Spinal cord (tissue), 10 donors: ENCODE results near the gene AS3MT. TPM values are rescaled to one million over a fixed set of nuclear protein-coding genes. Genes with fewer than 3 reads are reported as not detected.
"Not testable (repeated sequence)": the region's sequence is repeated elsewhere in the genome, so short reads cannot be mapped to it uniquely, and the experiment has no call there.

Experiments
- DNase-seq, 6 donors: peaks; one replicate each; pipeline versions ENCODE4 v3.0.0 to v3.0.0-alpha.2; 2013 to 2015; ENCODE audit warnings: low spot score in 6 of 6, low read depth in 4 of 6
- H3K27ac ChIP-seq: one replicate; pipeline ENCODE4 v1.5.1; 2013; ENCODE audit warnings: low read depth, low read length, control low read depth
- H3K27me3 ChIP-seq: one replicate; pipeline ENCODE4 v1.6.1; 2013; ENCODE audit warnings: low read length; ENCODE audit not compliant: control insufficient read depth, insufficient read depth
- H3K36me3 ChIP-seq: one replicate; pipeline ENCODE4 v1.6.1; 2013; ENCODE audit warnings: low read length; ENCODE audit not compliant: control insufficient read depth, insufficient read depth
- H3K4me1 ChIP-seq: one replicate; pipeline ENCODE4 v1.6.1; 2013; ENCODE audit warnings: low read length; ENCODE audit not compliant: control insufficient read depth, insufficient read depth
- H3K4me3 ChIP-seq: one replicate; pipeline ENCODE4 v1.5.1; 2013; ENCODE audit warnings: low read depth, low read length, control low read depth
- H3K9me3 ChIP-seq: one replicate; pipeline ENCODE4 v1.6.1; 2013; ENCODE audit warnings: low read length; ENCODE audit not compliant: control insufficient read depth, insufficient read depth
- WGBS: methylation state at CpG from one replicate; pipeline ENCODE4 v1.1.5; 2013; ENCODE audit warnings: missing lambda C conversion rate; ENCODE audit not compliant: insufficient coverage; 5-methylcytosine and 5-hydroxymethylcytosine counted together
- long read RNA-seq, 4 donors: transcript quantifications; one replicate each; lab custom pipeline, GENCODE V29; 2026
- polyA plus RNA-seq, 2 donors: library from polyadenylated mRNA; unstranded; fragments of 120-200 nt; gene quantifications; one replicate each; pipeline ENCODE4 v1.2.1, GENCODE V29; 2013; ENCODE audit not compliant: insufficient read length in 2 of 2
- total RNA-seq, 2 donors: library from RNA; depleted of rRNA in 1 of 2; stranded (reverse); fragments of 120-200 nt in 1 of 2; fragments of >200 nt in 1 of 2; gene quantifications; one replicate each; pipeline versions ENCODE4 v1.2.3 to v1.2.4, GENCODE V29; 2013 to 2014
- donor health status: healthy.

Gene AS3MT, protein sequence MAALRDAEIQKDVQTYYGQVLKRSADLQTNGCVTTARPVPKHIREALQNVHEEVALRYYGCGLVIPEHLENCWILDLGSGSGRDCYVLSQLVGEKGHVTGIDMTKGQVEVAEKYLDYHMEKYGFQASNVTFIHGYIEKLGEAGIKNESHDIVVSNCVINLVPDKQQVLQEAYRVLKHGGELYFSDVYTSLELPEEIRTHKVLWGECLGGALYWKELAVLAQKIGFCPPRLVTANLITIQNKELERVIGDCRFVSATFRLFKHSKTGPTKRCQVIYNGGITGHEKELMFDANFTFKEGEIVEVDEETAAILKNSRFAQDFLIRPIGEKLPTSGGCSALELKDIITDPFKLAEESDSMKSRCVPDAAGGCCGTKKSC
- 10 to 100 TPM in 1 of 2 donors, 1 to 10 TPM in 1; 7.8 to 10.7 TPM for total RNA-seq
- polyA plus RNA-seq: 10 to 100 TPM; 11.1 to 11.8 TPM
- long read RNA-seq, donor 1, partial matches to known transcripts: 0 of 2 reads
- long read RNA-seq, donor 1, other reads (novel, unspliced or antisense): 0 of 2 reads
- long read RNA-seq, donor 2: 0 reads
- long read RNA-seq, donor 3: 0 reads
- long read RNA-seq, donor 4, partial matches to known transcripts: 0 of 2 reads
- long read RNA-seq, donor 4, other reads (novel, unspliced or antisense): 0 of 2 reads

DNA sequence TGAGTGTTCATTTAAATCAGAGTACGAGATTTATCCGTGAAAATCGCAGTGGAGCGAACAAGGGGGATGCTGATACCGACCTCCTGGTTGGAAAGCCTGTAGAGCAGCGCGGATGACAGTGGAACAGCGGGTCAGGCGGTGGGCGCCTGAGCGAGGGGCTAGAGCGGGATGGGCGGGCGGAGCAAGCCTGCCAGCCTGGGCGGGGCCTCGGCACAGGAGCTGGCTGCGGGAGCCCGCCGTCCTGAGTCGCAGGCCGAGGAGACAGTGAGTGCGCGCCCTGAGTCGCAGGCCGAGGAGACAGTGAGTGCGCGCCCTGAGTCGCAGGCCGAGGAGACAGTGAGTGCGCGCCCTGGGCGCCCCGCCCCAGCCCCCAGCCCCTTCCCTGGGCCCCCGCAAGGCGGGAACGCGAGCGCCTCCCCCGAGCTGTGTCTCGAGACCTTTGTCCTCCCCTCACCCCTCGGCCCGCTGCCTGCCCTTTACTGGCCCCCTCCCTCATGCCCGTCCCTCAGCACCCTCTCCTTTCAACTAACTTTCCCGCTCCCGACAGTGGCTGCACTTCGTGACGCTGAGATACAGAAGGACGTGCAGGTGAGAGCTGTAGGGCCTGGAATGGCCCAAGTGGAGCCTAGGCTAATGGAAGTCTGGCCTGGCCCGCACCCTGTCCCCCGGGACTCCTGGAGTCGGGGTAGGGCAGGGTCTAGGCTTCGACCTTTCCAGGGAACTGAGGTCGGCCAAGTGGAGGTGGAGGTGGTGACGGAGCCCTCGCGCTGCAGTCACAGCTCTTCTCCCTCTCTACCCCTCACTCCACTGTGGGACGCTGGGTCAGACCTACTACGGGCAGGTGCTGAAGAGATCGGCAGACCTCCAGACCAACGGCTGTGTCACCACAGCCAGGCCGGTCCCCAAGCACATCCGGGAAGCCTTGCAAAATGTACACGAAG, at the start of gene AS3MT:
AS3MT (plus strand) TSS at position 213 of the 941 bp plus-strand sequence; CDS start at position 336, 123 bp downstream.
- no peaks in the 10 kb centered on the region for H3K36me3 ChIP-seq
- H3K27me3 ChIP-seq: no peaks in the 10 kb centered on the region
- WGBS: 2% methylated on average over 50 of the region's 63 CpGs
- peak within 1 kb of the TSS; percentile 47 for H3K27ac ChIP-seq
- peak within 1 kb of the TSS; percentile 60 for H3K4me3 ChIP-seq
- DNase-seq: peak in 2 of 6 donors; percentile 83 to 87
- H3K4me1 ChIP-seq: peaks cover 9% of the 10 kb centered on the region
- no peaks in the 10 kb centered on the region for H3K9me3 ChIP-seq

DNA sequence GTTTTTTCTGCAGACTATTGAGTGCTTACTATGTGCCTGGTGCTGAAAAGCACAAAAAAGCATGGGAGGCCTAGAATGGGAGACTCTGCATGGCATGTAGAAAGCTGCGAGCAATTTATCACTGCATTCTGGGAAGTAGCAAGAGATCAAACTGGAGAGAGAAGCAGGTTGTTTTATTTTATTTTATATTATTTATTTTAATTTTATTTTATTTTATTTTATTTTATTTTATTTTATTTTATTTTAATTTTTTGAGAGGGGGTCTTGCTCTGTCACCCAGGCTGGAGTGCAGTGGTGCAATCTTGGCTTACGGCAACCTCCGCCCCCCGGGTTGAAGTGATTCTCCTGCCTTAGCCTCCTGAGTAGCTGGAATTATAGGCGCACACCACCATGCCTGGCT, 49.3 kb upstream of the AS3MT start:
- H3K4me1 ChIP-seq: peaks cover 12% of the 10 kb centered on the region
- not testable (repeated sequence) for DNase-seq, H3K9me3 ChIP-seq, H3K27me3 ChIP-seq, H3K27ac ChIP-seq, H3K4me3 ChIP-seq
- H3K36me3 ChIP-seq: peaks cover 13% of the 10 kb centered on the region
- 100% methylated on average over 3 of the region's 5 CpGs for WGBS

DNA sequence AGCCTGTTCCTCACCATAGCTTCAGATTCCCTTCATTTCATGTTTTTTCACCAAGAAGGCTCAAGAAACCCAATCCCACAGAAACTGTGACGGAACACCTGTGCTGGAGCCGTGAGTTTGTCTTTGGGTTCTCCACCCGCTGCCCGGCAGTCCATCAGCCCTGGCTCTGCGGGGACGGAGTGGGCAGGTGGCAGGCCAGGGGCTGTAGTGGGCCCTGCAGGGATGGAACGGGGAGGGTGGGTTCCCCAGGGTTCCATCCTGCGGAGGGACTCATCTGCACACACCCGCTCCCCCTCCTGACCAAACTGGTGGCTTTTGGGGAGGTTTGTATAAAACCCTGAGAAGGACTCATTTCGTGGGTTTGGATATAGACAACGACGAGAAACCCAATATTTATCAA, 47.0 kb upstream of the AS3MT start:
- Histone ChIP-seq H3K27me3 (no peaks in the 10 kb centered on the region), H3K9me3 (no peaks in the 10 kb centered on the region), H3K27ac (no peak overlapping the region), H3K4me3 (no peak overlapping the region), H3K4me1 (peaks cover 3% of the 10 kb centered on the region), H3K36me3 (peaks cover 3% of the 10 kb centered on the region)
- DNase-seq: no peak
- WGBS: 97% methylated on average over 8 of the region's 12 CpGs

DNA sequence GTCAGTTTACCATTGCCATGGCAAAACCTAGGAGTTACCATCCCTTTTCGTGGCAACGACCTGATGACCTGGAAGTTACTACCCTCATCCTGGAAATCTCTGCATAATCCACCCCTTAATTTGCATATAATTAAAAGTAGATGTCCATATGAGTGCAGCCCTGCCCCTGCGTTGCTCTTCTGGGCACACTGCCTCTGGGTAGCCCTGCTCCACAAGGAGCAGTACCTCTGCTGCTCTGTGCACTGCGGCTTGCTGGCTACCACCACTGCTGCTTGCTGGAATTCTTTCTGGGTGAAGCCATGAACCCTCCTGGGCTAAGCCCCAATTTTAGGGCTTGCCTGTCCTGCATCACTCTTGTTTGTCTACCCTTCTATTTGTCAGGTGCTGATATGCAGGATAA, 44.6 kb upstream of the AS3MT start:
- peaks cover 3% of the 10 kb centered on the region for H3K36me3 ChIP-seq
- H3K27ac ChIP-seq: no peak overlapping the region
- 96% methylated on average over 4 of the region's 4 CpGs for WGBS
- no peaks in the 10 kb centered on the region for H3K27me3 ChIP-seq
- DNase-seq: no peak
- H3K4me3 ChIP-seq: no peak overlapping the region
- no peaks in the 10 kb centered on the region for H3K4me1 ChIP-seq
- H3K9me3 ChIP-seq: no peaks in the 10 kb centered on the region

DNA sequence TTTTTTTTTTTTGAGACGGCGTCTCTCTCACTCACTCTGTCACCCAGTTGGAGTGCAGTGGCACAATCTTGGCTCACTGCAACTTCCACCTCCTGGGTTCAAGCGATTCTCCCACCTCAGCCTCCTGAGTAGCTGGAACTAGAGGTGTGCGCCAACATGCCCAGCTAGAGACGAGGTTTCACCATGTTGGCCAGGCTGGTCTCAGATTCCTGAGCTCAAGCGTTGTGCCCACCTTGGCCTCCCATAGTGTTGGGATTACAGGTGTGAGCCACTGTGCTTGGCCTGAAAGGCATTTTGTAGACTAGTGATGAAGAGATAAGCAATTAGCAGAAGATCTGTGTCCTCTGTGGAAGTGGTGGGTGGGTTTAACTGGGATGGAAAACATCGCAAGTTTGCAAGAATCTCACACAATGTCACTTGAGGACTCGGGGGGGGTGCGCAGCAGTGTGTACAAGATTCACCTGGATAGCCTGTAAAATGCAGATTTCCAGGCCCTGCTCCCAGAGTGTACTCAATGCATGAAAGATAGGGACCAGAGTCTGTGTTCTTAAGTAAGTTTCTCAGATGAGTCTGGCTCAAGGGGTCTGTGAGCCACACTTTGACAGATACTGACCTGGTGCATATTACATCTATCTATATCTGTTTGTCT, 43.0 kb upstream of the AS3MT start:
- DNase-seq: no peak
- H3K4me1 ChIP-seq: no peaks in the 10 kb centered on the region
- no peaks in the 10 kb centered on the region for H3K9me3 ChIP-seq
- H3K36me3 ChIP-seq: peaks cover 3% of the 10 kb centered on the region
- WGBS: 93% methylated on average over 8 of the region's 9 CpGs
- H3K27me3 ChIP-seq: no peaks in the 10 kb centered on the region
- no peak overlapping the region for H3K4me3 ChIP-seq
- no peak overlapping the region for H3K27ac ChIP-seq

DNA sequence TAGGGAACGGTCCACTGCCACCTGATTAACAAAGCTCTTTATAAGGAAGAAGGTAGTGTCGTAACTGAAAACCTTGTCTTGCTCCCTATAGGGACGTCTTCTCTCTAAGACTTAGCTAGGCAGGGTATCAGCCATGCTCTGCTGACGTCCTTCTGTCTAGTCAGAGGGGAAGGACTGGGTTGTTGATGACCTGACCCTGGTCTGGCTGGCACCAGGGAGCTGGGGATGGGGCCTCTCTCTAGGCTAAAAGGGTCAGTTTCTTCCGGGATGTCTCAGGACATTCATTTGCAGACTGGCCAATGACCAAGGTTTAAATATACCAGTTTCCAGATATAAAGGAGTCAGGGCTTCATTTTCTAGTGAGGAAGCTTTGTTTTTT, 41.7 kb upstream of the AS3MT start:
- Histone ChIP-seq H3K9me3 (no peaks in the 10 kb centered on the region), H3K4me1 (no peaks in the 10 kb centered on the region), H3K36me3 (no peaks in the 10 kb centered on the region), H3K27me3 (no peaks in the 10 kb centered on the region), H3K4me3 (no peak overlapping the region), H3K27ac (no peak overlapping the region)
- no peak for DNase-seq
- WGBS: 29% methylated on average over 1 of the region's 5 CpGs

DNA sequence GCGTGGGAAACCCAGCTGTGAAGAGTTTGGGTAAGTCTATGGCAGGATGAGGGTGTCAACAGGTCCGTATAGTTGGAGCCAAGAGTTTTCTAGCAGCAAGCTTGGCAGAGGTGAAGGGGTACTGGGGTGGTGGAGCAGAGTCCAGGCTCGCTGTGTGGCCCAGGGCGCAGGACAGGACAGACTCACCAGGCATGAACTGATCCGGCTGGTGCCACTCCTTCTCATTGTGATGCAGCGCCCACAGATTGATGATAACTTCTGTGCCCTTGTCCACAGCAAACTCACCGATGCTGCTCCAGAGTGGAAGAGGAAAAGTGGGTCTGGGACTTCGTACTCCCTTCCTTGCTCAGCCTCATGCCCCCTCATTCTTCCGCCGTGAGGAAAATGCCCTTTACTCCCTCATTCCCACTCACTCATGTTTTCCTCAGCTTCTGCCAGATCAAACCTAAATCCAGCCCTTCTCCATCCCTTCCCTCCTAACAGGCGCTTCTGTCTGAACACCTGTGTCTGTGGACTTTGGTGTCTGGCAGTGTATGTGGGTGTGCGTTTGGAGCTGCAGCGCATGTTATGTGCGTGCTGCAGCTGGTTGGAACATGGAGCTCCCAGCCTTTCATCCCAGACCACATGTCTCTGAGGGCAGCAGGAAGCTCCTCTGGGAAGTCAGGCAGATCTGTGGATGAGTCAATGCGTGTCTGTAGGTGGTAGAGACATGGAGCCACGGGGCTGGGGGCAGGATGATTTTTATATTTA, 37.8 kb upstream of the AS3MT start:
- Histone ChIP-seq H3K27me3 (no peaks in the 10 kb centered on the region), H3K4me3 (no peak overlapping the region), H3K9me3 (no peaks in the 10 kb centered on the region), H3K4me1 (peaks cover 5% of the 10 kb centered on the region), H3K27ac (no peak overlapping the region), H3K36me3 (no peaks in the 10 kb centered on the region)
- DNase-seq: no peak
- WGBS: 81% methylated on average over 9 of the region's 16 CpGs

DNA sequence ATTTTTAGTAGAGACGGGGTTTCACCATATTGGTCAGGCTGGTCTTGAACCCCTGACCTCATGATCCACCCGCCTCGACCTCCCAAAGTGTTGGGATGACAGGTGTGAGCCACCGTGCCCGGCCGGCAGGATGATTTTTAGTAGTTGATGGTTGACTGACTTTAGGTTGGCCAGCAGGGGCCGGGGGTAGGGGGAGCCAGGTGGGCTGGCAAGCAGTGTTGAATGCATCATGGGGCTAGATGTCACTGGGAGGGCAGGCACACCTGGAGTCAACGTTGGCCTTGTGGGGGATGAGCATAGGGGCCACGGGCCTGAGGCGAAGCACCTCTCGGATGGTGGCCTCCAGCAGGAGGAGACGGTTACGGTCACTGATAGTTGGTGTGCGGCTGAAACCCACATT, 37.0 kb upstream of the AS3MT start:
- DNase-seq: no peak
- H3K4me1 ChIP-seq: peaks cover 9% of the 10 kb centered on the region
- no peaks in the 10 kb centered on the region for H3K36me3 ChIP-seq
- 95% methylated on average over 14 of the region's 14 CpGs for WGBS
- no peaks in the 10 kb centered on the region for H3K9me3 ChIP-seq
- no peak overlapping the region for H3K27ac ChIP-seq
- H3K27me3 ChIP-seq: no peaks in the 10 kb centered on the region
- no peak overlapping the region for H3K4me3 ChIP-seq
